WTC11 (cell line): ENCODE measurements around the gene TMX4.

Experiments
- ATF1 ChIP-seq: sonication (generic); formaldehyde crosslinking; IDR thresholded peaks from 2 replicates; pipeline ENCODE4 v1.8.1; 2023; ENCODE audit warnings: mild to moderate bottlenecking, moderate library complexity, missing genetic modification reagents
- NR1H2 ChIP-seq: sonication (generic); formaldehyde crosslinking; IDR thresholded peaks from 2 replicates; pipeline ENCODE4 v1.9.0; 2021; ENCODE audit warnings: mild to moderate bottlenecking, moderate library complexity, missing genetic modification reagents
- PREB ChIP-seq: sonication (generic); formaldehyde crosslinking; IDR thresholded peaks from 2 replicates; pipeline ENCODE4 v1.8.1; 2022; ENCODE audit warnings: mild to moderate bottlenecking, missing genetic modification reagents, moderate library complexity, borderline replicate concordance
- RORB ChIP-seq: fragments of 250-450 bp; sonication (Bioruptor Pico); IDR thresholded peaks from 2 replicates; pipeline ENCODE4 v1.9.0; 2021; ENCODE audit warnings: mild to moderate bottlenecking
- SP1 ChIP-seq: sonication (generic); formaldehyde crosslinking; conservative IDR thresholded peaks from 2 replicates; pipeline ENCODE4 v1.8.1; 2022; ENCODE audit warnings: missing genetic modification reagents

DNA sequence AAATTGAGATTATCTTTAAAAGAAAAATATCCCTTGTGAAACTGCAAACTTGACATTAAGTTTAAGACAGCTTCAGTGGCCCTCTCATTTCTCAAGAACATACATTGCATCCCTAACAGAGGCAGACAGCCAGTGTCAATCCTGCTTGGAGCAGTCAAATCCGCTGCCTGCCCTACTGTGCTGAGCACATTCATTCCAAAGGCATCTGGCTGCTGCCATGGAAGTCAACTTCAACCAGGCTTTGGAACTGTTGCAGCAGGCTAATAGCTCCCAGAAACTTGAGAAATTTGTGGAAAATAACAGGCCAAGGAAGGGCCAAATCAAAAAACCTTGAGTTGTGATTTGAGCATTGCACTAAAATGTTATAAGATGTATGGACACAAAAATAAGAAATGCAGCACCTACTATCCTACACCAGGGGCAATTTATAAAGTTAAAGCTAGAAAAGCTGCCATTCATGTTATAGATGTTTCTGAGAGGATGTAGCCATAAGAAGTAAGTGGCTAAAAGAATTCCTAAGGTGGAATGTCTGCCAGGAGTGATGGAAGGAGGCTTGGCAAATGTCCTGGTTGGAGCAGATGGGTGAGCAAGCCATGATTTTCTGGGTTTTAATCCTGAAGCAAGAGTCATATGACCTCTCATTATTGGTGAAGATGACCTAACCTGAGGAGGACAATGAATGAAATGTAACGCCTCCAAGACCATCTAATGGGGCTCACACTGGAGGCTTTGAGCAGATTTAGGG lies 47.9 kb downstream of the TMX4 start:
- TF ChIP-seq SP1 (CRISPR knock-in tag) = no peak
- TF ChIP-seq PREB (CRISPR knock-in tag) = no peak
- no peak for TF ChIP-seq ATF1 (CRISPR knock-in tag)
- no peak for TF ChIP-seq RORB (CRISPR knock-in tag)
- TF ChIP-seq NR1H2 (CRISPR knock-in tag) = no peak
